PC-3 (cell line): ENCODE data around the gene MSMP.

Experiments
- EZH2 ChIP-seq: fragments of 300-600 bp; sonication (generic); IDR thresholded peaks from one replicate; pipeline ENCODE4 v1.6.1; 2017; ENCODE audit warnings: antibody characterized with exemption, mild to moderate bottlenecking, low read length; ENCODE audit not compliant: unreplicated experiment
- EZH2phosphoT487 ChIP-seq: fragments of 300-600 bp; sonication (generic); IDR thresholded peaks from 2 replicates; pipeline ENCODE4 v1.6.1; 2018; ENCODE audit warnings: mild to moderate bottlenecking, antibody characterized with exemption, low read length, borderline replicate concordance

- TF ChIP-seq EZH2, result no peak
- TF ChIP-seq EZH2phosphoT487, result no peak
These were observed 9.1 kb upstream of the MSMP start for GRCh38 chr9:35763181-35763580.
